ENCODE data around the gene SLCO1B3.
"Not testable (repeated sequence)": the region's sequence is repeated elsewhere in the genome, so short reads cannot be mapped to it uniquely, and the experiment has no call there.

Gene SLCO1B3, protein sequence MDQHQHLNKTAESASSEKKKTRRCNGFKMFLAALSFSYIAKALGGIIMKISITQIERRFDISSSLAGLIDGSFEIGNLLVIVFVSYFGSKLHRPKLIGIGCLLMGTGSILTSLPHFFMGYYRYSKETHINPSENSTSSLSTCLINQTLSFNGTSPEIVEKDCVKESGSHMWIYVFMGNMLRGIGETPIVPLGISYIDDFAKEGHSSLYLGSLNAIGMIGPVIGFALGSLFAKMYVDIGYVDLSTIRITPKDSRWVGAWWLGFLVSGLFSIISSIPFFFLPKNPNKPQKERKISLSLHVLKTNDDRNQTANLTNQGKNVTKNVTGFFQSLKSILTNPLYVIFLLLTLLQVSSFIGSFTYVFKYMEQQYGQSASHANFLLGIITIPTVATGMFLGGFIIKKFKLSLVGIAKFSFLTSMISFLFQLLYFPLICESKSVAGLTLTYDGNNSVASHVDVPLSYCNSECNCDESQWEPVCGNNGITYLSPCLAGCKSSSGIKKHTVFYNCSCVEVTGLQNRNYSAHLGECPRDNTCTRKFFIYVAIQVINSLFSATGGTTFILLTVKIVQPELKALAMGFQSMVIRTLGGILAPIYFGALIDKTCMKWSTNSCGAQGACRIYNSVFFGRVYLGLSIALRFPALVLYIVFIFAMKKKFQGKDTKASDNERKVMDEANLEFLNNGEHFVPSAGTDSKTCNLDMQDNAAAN

DNA sequence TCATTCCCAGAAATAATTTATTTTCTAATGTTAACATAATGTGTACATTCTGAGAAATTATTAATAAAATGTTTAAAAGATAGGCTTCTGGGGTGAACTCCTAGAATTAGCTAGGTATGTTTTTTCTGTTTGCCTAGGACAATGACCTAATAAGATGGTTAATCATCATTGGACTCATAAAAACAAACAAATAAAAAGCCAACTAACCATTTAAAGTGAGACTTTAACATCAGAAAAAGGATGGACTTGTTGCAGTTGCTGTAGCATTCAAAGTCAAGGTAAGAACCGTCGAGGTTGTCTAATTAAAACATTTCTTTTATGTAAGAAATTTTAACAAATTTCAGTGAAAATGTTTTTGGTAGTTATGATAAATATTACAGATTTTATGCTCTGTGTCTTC lies at the start of gene SLCO1B3:
Gene SLCO1B3 (plus strand): TSS at position 219 of the 400 bp plus-strand sequence. CDS start 5,034 bp downstream, outside the sequence.
- DNase-seq: no peak

GRCh38 chr12:20777420-20777819 lies 33.1 kb upstream of the SLCO1B3 start:
- no peak for DNase-seq

DNA sequence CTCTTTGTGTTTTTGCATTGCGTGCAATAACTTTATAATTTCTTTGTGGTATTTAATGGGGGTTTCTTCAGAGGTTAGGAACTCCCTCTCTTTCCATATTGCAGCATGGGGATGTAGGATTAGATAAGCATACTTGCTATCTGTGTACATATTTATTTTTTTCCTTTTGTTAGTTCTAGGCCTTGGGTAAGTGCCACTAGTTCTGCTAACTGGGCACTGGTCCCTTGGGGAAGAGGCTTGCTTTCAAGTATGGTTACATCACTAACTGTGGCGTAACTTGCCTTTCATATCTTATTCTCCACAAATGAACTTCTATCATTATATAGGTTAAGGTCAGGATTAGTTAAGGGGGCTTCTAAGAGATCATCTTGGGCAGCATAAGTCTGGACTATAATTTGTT lies 31.5 kb upstream of the SLCO1B3 start:
- no peak for DNase-seq

DNA sequence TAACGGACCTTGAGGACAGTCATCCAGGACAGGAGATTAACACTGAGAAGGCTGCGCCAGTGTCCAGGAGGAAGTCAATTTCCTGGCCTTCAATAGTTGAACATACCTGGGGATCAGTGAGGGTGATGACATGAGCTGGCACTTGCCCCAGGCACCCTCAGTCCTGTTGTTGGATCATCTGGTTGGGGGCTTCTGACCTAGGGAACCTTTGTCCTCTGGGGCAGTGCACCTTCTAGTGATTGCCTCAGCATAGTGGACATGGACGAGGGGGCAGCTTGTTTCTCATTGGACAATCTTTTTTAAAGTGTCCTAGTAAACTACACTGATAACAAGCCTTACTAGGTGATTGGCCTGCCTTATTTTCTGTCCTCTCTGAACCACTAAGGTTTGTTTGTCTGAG lies 30.5 kb upstream of the SLCO1B3 start:
- DNase-seq: not testable (repeated sequence)

GRCh38 chr12:20783796-20784357 lies 26.6 kb upstream of the SLCO1B3 start:
- not testable (repeated sequence) for DNase-seq

GRCh38 chr12:20792971-20793370 lies 17.5 kb upstream of the SLCO1B3 start:
- no peak for DNase-seq

- DNase-seq: peak in 1 of 2 donors; percentile 59
These were observed 12.0 kb upstream of the SLCO1B3 start for GRCh38 chr12:20798554-20798953.

- no peak for DNase-seq
These were observed 10.3 kb upstream of the SLCO1B3 start for GRCh38 chr12:20800160-20800559.

- DNase-seq: no peak
These were observed 9.5 kb upstream of the SLCO1B3 start for GRCh38 chr12:20801035-20801434.

DNA sequence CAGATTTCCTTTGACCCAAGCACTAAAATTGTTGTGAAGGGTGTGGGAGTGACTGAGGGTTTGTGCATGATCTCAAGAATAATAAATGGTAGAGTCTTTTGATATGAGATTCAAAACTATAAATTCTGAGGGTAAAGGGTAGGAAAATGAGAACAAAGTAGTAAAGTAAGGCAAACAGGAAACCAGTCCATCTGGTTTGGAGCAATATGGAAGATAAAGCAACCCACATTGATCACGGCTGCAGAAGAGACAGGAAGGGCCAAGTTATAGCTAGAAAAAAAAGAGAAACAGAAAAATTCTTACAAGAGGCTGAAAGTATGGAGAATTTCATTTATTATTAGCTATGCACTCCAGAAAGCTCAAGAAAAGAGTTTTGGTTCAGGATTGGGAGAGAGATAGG lies 4.6 kb upstream of the SLCO1B3 start:
- DNase-seq: no peak

GRCh38 chr12:20807192-20808080 lies 3.1 kb upstream of the SLCO1B3 start:
- no peak for DNase-seq

- DNase-seq: no peak
These were observed 2.0 kb upstream of the SLCO1B3 start for GRCh38 chr12:20808521-20808920.

GRCh38 chr12:20815574-20815973 lies 5.1 kb downstream of the SLCO1B3 start:
- no peak for DNase-seq

- DNase-seq: no peak
These were observed 11.9 kb downstream of the SLCO1B3 start for GRCh38 chr12:20822415-20822814.

- no peak for DNase-seq
These were observed 12.4 kb downstream of the SLCO1B3 start for GRCh38 chr12:20822925-20823324.

- DNase-seq: no peak
These were observed 19.4 kb downstream of the SLCO1B3 start for GRCh38 chr12:20829919-20830318.

DNA sequence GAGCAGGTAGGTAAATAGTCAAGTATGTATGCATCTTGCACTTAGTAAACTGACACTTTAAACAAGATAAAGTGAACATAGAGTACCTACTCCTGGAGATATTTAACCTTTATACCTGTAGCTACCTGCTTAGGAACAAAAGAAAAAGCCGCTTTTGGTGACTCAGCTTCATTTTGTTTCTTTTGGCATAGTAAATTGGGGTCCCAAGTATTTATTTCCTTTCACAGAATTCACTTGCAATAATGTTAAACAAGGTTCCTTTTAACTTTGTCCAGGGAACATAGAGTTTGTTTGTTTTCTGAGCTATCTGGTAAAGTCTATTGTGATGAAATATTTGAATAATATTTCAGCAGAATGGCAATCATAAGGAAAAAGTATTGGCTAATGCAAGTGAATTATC lies 20.0 kb downstream of the SLCO1B3 start:
- no peak for DNase-seq

- no peak for DNase-seq
These were observed 22.4 kb downstream of the SLCO1B3 start for GRCh38 chr12:20832911-20833310.

GRCh38 chr12:20852649-20853048 lies 42.1 kb downstream of the SLCO1B3 start:
- DNase-seq: no peak

DNA sequence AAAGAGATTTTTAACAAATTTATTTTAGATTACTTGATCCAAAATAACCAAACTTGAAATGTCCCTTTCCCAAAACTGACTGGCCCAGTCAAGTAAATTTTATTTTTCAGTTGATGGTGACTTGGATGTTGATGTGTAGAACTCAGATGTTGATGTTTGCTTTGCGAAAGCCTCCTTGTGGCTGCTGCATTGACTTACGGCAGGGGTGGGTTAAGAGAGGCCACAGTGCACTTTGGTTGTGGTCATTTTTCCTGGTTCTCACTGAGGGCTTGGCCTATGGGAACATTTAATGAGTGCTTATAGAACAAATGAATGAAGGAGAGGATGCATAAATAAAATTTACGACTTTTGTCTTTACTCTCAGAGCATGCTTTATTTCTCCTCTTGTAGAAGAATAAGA lies 52.6 kb downstream of the SLCO1B3 start:
- DNase-seq: no peak

- no peak for DNase-seq
These were observed 55.4 kb downstream of the SLCO1B3 start for GRCh38 chr12:20865873-20866272.

GRCh38 chr12:20868277-20868676 lies 57.8 kb downstream of the SLCO1B3 start:
- no peak for DNase-seq

DNA sequence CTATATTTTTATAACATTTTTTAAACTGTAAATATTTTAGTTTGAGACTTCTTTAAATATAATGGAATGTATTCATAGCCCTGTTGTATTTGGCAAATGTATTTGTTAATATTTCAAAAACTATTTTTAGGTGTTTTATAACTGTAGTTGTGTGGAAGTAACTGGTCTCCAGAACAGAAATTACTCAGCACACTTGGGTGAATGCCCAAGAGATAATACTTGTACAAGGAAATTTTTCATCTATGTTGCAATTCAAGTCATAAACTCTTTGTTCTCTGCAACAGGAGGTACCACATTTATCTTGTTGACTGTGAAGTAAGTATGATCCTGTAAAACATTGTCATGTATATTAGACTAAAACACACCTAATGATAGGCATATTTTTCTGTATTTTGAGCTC lies 72.8 kb downstream of the SLCO1B3 start:
- DNase-seq: no peak
